Spleen (tissue), 7 donors: ENCODE measurements around the gene SNX32.

ENCODE experiments used
- POLR2A ChIP-seq, 3 donors: fragments of 450-650 bp; IDR thresholded peaks; one replicate each; pipeline ENCODE4 v1.5.1; 2017; ENCODE audit warnings: antibody characterized with exemption in 3 of 3, mild to moderate bottlenecking in 1 of 3
- TF ChIP-seq, protein P1 (sequence below), 11 experiments: fragments of 200-600 bp in 7 of 11; fragments of 450-650 bp in 4 of 11; sonication (generic) in 4 of 11; IDR thresholded peaks in 8 of 11; conservative IDR thresholded peaks in 3 of 11; 1 replicate in 7 of 11; 2 replicates in 4 of 11; pipeline versions ENCODE4 v1.4.0 to v1.8.0; 2016 to 2021; ENCODE audit warnings: antibody characterized with exemption in 11 of 11, inconsistent platforms in 4 of 11, mild to moderate bottlenecking in 1 of 11
- donor health status: DM: no; HTN: no; CAD: no; lungs with moderate emphysema.
- donor health status: DM: no; HTN: no; CAD: no.
- donor health status: DM: no; HTN: no; CAD: no.

DNA sequence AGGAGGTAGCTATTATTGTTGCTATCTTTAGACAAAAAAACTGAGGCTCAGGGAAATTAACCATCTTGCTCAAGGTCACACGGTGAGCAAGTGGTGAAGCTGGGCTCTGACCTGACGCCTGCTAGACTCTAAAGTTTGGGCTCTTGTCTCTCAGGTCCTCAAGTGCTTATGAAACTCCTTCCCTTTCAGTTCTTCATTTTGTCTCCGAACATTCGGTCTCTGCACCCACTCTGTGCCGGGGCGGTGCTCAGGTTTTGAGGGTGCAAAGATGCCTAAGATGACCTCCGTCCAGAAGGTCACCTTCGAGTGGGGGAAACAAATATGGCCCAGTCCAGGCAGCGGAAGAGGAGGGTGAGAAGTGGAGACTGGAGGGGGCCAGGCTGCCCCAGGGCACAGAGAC lies 30.9 kb upstream of the SNX32 start:
- TF ChIP-seq, protein P1, sequence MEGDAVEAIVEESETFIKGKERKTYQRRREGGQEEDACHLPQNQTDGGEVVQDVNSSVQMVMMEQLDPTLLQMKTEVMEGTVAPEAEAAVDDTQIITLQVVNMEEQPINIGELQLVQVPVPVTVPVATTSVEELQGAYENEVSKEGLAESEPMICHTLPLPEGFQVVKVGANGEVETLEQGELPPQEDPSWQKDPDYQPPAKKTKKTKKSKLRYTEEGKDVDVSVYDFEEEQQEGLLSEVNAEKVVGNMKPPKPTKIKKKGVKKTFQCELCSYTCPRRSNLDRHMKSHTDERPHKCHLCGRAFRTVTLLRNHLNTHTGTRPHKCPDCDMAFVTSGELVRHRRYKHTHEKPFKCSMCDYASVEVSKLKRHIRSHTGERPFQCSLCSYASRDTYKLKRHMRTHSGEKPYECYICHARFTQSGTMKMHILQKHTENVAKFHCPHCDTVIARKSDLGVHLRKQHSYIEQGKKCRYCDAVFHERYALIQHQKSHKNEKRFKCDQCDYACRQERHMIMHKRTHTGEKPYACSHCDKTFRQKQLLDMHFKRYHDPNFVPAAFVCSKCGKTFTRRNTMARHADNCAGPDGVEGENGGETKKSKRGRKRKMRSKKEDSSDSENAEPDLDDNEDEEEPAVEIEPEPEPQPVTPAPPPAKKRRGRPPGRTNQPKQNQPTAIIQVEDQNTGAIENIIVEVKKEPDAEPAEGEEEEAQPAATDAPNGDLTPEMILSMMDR (IDR thresholded peaks at IDR 0.05 in 8 of 11, conservative IDR thresholded peaks at IDR 0.05 in 3 of 11) = no peak
- TF ChIP-seq POLR2A (IDR thresholded peaks at IDR 0.05) = no peak
